ENCODE results near the gene MLLT11. TPM values are rescaled to one million over a fixed set of nuclear protein-coding genes. Genes with fewer than 3 reads are reported as not detected.
"Not testable (repeated sequence)": the region's sequence is repeated elsewhere in the genome, so short reads cannot be mapped to it uniquely, and the experiment has no call there.

The MLLT11 gene
- total RNA-seq, 3 donors from 2014 or later = 0.09 to 5.4 (median 0.65) TPM

- H3K9me3 ChIP-seq = no peaks in the 10 kb centered on the region
- H3K36me3 ChIP-seq (ENCODE audit: low read depth) = no peaks in the 10 kb centered on the region
- DNase-seq = no peak
- intact Hi-C loops (cut with DNase I, micrococcal nuclease) = no loop called here
- ATAC-seq = no peak
- H3K4me1 ChIP-seq (ENCODE audit: low read depth) = no peaks in the 10 kb centered on the region
- H3K4me3 ChIP-seq = no peak overlapping the region
- TF ChIP-seq CTCF (IDR thresholded peaks at IDR 0.05) = no peak
Observed at GRCh38 chr1:151085953-151086559, 25.9 kb downstream of the MLLT11 start.

- intact Hi-C loops (cut with DNase I, micrococcal nuclease); DNase-seq: not testable (repeated sequence)
Observed at GRCh38 chr1:151097426-151097825, 37.2 kb downstream of the MLLT11 start.

GRCh38 chr1:151098126-151098525, 37.9 kb downstream of the MLLT11 start:
- DNase-seq (no peak), ATAC-seq (no peak)
- no peak for TF ChIP-seq CTCF (IDR thresholded peaks at IDR 0.05)
- intact Hi-C loops (cut with DNase I, micrococcal nuclease) = no loop called here
- Histone ChIP-seq H3K9me3 (no peaks in the 10 kb centered on the region), H3K4me1 (ENCODE audit: low read depth) (no peaks in the 10 kb centered on the region), H3K36me3 (ENCODE audit: low read depth) (no peaks in the 10 kb centered on the region), H3K4me3 (no peak overlapping the region)

More at GRCh38 chr1:151097426-151097825, 37.2 kb downstream of the MLLT11 start:
- not testable (repeated sequence) for H3K4me1 ChIP-seq (ENCODE audit: low read depth); ATAC-seq; H3K4me3 ChIP-seq; H3K9me3 ChIP-seq; H3K36me3 ChIP-seq (ENCODE audit: low read depth)

- no peak for ATAC-seq
- TF ChIP-seq CTCF (IDR thresholded peaks at IDR 0.05) = no peak
- intact Hi-C loops (cut with DNase I, micrococcal nuclease) = no loop called here
Observed at GRCh38 chr1:151104630-151105029, 44.4 kb downstream of the MLLT11 start.

GRCh38 chr1:151106894-151107293, 46.7 kb downstream of the MLLT11 start:
- H3K9me3 ChIP-seq = no peaks in the 10 kb centered on the region
- peaks cover 4% of the 10 kb centered on the region for H3K36me3 ChIP-seq (ENCODE audit: low read depth)
- intact Hi-C loops (cut with DNase I, micrococcal nuclease) = no loop called here
- H3K4me3 ChIP-seq = no peak overlapping the region
- H3K4me1 ChIP-seq (ENCODE audit: low read depth) = no peaks in the 10 kb centered on the region
- no peak for DNase-seq
- no peak for TF ChIP-seq CTCF (IDR thresholded peaks at IDR 0.05)
- no peak for ATAC-seq

More at GRCh38 chr1:151104630-151105029, 44.4 kb downstream of the MLLT11 start:
- Histone ChIP-seq H3K4me1 (ENCODE audit: low read depth) (no peaks in the 10 kb centered on the region), H3K36me3 (ENCODE audit: low read depth) (no peaks in the 10 kb centered on the region), H3K9me3 (no peaks in the 10 kb centered on the region), H3K4me3 (no peak overlapping the region)
- no peak for DNase-seq

GRCh38 chr1:151108331-151108730, 48.1 kb downstream of the MLLT11 start:
- no peaks in the 10 kb centered on the region for H3K4me1 ChIP-seq (ENCODE audit: low read depth)
- DNase-seq = no peak
- TF ChIP-seq CTCF (IDR thresholded peaks at IDR 0.05) = no peak
- H3K4me3 ChIP-seq = no peak overlapping the region
- H3K36me3 ChIP-seq (ENCODE audit: low read depth) = peaks cover 4% of the 10 kb centered on the region
- ATAC-seq = no peak
- no peaks in the 10 kb centered on the region for H3K9me3 ChIP-seq
- intact Hi-C loops (cut with DNase I, micrococcal nuclease) = no loop called here
